CD4-positive, CD25-positive, alpha-beta regulatory T cell (primary cell): Measurements from ENCODE around the gene GNAS-AS1. TPM values are rescaled to one million over a fixed set of nuclear protein-coding genes. Genes with fewer than 3 reads are reported as not detected.
"Not testable (repeated sequence)": the region's sequence is repeated elsewhere in the genome, so short reads cannot be mapped to it uniquely, and the experiment has no call there.

Experiments used
- ATAC-seq, 2 donors: fragments of 150-1000 bp; cut with Tn5 transposase; one replicate each; pipeline ENCODE4 v1.10.0; 2021; ENCODE audit warnings: low read depth in 2 of 2, moderate number of reproducible peaks in 2 of 2, moderate library complexity in 1 of 2
- DNase-seq, 3 donors: peaks; one replicate each; pipeline versions ENCODE4 v3.0.0 to v3.0.0-alpha.2; 2012 to 2022; ENCODE audit warnings: mixed read lengths in 1 of 3
- H3K27ac ChIP-seq: one replicate; pipeline ENCODE4 v1.7.0; 2013; ENCODE audit warnings: mild to moderate bottlenecking, low read length; ENCODE audit not compliant: insufficient read depth, poor library complexity, severe bottlenecking
- H3K27me3 ChIP-seq: one replicate; pipeline ENCODE4 v1.7.0; 2013; ENCODE audit warnings: low read length; ENCODE audit not compliant: control insufficient read depth, insufficient read depth
- H3K36me3 ChIP-seq: one replicate; pipeline ENCODE4 v1.7.0; 2013; ENCODE audit warnings: mild to moderate bottlenecking, low read length, moderate library complexity; ENCODE audit not compliant: control insufficient read depth, insufficient read depth
- H3K4me1 ChIP-seq: 2 replicates; pipeline ENCODE4 v1.7.0; 2013; ENCODE audit warnings: mild to moderate bottlenecking, low read length; ENCODE audit not compliant: insufficient read depth, control insufficient read depth, poor library complexity, severe bottlenecking
- H3K4me3 ChIP-seq: one replicate; pipeline ENCODE4 v1.7.0; 2013; ENCODE audit warnings: low read depth, mild to moderate bottlenecking, low read length, moderate library complexity
- H3K9me3 ChIP-seq, 2 experiments: 1 replicate in 1 of 2; 2 replicates in 1 of 2; pipeline ENCODE4 v1.7.0; 2013; ENCODE audit warnings: low read length in 2 of 2, mild to moderate bottlenecking in 1 of 2, moderate library complexity in 1 of 2; ENCODE audit not compliant: control insufficient read depth in 2 of 2
- H3K27ac Mint-ChIP-seq, 3 donors: one replicate each; pipeline ENCODE4 v1.8.0; 2020 to 2022; ENCODE audit warnings: mild to moderate bottlenecking in 3 of 3, mixed read lengths in 3 of 3, moderate library complexity in 2 of 3
- H3K27me3 Mint-ChIP-seq: one replicate; pipeline ENCODE4 v1.8.0; 2022; ENCODE audit warnings: mild to moderate bottlenecking, mixed read lengths
- H3K36me3 Mint-ChIP-seq: one replicate; pipeline ENCODE4 v1.8.0; 2020; ENCODE audit warnings: mixed read lengths
- H3K4me1 Mint-ChIP-seq, 4 donors: one replicate each; pipeline ENCODE4 v1.8.0; 2020 to 2022; ENCODE audit warnings: mixed read lengths in 4 of 4, mild to moderate bottlenecking in 1 of 4
- H3K4me3 Mint-ChIP-seq, 4 donors: one replicate each; pipeline ENCODE4 v1.8.0; 2020 to 2022; ENCODE audit warnings: mild to moderate bottlenecking in 4 of 4, mixed read lengths in 4 of 4, moderate library complexity in 3 of 4
- H3K9me3 Mint-ChIP-seq, 7 donors: one replicate each; pipeline ENCODE4 v1.8.0; 2020 to 2022; ENCODE audit warnings: mixed read lengths in 7 of 7, mild to moderate bottlenecking in 3 of 7, moderate library complexity in 2 of 7
- polyA plus RNA-seq, 4 donors: library from polyadenylated mRNA; unstranded; fragments of 300-500 nt; fragmentation: Illumina TruSeq; gene quantifications; one replicate each; pipeline ENCODE4 v1.2.3, GENCODE V29; 2021
- total RNA-seq: library from RNA; stranded (reverse); gene quantifications from one replicate; pipeline ENCODE4 v1.2.3, GENCODE V29; 2022

Gene GNAS-AS1
- total and polyA plus RNA-seq, 5 donors from 2014 or later = 0.54 TPM; not detected in 4

GRCh38 chr20:58826271-58826670, 24.4 kb downstream of the GNAS-AS1 start:
- ATAC-seq = no peak
- Mint-ChIP-seq H3K9me3 (peaks cover 0 to 6% (median 0%) of the 10 kb centered on the region in 7 donors), H3K27ac (no peak overlapping the region)

GRCh38 chr20:58825450-58825849, 25.3 kb downstream of the GNAS-AS1 start:
- DNase-seq = no peak
- H3K4me3 Mint-ChIP-seq = no peak overlapping the region
- Histone ChIP-seq H3K9me3 (no peaks in the 10 kb centered on the region), H3K36me3 (no peaks in the 10 kb centered on the region), H3K4me3 (no peak overlapping the region), H3K27me3 (no peaks in the 10 kb centered on the region), H3K27ac (no peak overlapping the region), H3K4me1 (no peaks in the 10 kb centered on the region)
- H3K36me3 Mint-ChIP-seq = peaks cover 4% of the 10 kb centered on the region
- no peak for ATAC-seq
- H3K27ac Mint-ChIP-seq = no peak overlapping the region
- no peaks in the 10 kb centered on the region for H3K4me1 Mint-ChIP-seq
- H3K9me3 Mint-ChIP-seq = peaks cover 0 to 4% (median 0%) of the 10 kb centered on the region in 7 donors
- H3K27me3 Mint-ChIP-seq = peaks cover 4% of the 10 kb centered on the region

More at GRCh38 chr20:58826271-58826670, 24.4 kb downstream of the GNAS-AS1 start:
- no peak overlapping the region for H3K27ac ChIP-seq
- Mint-ChIP-seq H3K27me3 (peaks cover 4% of the 10 kb centered on the region), H3K4me3 (no peak overlapping the region), H3K4me1 (no peaks in the 10 kb centered on the region), H3K36me3 (peaks cover 4% of the 10 kb centered on the region)
- no peak overlapping the region for H3K4me3 ChIP-seq
- H3K27me3 ChIP-seq = no peaks in the 10 kb centered on the region
- DNase-seq = no peak
- H3K9me3 ChIP-seq = no peaks in the 10 kb centered on the region
- no peaks in the 10 kb centered on the region for H3K36me3 ChIP-seq
- no peaks in the 10 kb centered on the region for H3K4me1 ChIP-seq

DNA sequence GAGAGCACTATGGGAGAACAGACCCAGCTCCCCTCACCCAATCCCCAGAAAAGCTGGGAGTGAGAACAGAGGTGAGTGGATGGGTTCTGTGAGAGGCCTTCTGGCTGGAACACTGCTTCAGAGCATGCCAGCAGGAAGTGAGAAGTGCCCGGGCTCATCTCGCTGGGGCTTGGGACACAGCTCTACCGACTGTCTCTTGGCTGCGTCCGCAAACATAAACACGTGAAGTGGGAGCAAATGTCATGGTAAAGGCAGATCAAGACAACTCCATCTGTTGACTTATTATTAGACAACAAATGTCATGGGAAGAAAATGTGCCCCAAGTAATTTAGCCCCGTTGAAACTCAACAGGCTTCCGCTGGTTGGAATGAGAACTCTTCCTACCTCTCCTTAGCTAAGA, 25.9 kb downstream of the GNAS-AS1 start:
- H3K9me3 ChIP-seq = no peaks in the 10 kb centered on the region
- Mint-ChIP-seq H3K27me3 (peaks cover 4% of the 10 kb centered on the region), H3K4me1 (no peaks in the 10 kb centered on the region), H3K4me3 (no peak overlapping the region), H3K9me3 (peaks cover 0 to 4% (median 0%) of the 10 kb centered on the region in 7 donors), H3K27ac (no peak overlapping the region), H3K36me3 (peaks cover 4% of the 10 kb centered on the region)
- H3K4me3 ChIP-seq = no peak overlapping the region
- H3K27ac ChIP-seq = no peak overlapping the region
- no peaks in the 10 kb centered on the region for H3K36me3 ChIP-seq
- H3K4me1 ChIP-seq = no peaks in the 10 kb centered on the region
- no peaks in the 10 kb centered on the region for H3K27me3 ChIP-seq
- DNase-seq (no peak), ATAC-seq (no peak)

DNA sequence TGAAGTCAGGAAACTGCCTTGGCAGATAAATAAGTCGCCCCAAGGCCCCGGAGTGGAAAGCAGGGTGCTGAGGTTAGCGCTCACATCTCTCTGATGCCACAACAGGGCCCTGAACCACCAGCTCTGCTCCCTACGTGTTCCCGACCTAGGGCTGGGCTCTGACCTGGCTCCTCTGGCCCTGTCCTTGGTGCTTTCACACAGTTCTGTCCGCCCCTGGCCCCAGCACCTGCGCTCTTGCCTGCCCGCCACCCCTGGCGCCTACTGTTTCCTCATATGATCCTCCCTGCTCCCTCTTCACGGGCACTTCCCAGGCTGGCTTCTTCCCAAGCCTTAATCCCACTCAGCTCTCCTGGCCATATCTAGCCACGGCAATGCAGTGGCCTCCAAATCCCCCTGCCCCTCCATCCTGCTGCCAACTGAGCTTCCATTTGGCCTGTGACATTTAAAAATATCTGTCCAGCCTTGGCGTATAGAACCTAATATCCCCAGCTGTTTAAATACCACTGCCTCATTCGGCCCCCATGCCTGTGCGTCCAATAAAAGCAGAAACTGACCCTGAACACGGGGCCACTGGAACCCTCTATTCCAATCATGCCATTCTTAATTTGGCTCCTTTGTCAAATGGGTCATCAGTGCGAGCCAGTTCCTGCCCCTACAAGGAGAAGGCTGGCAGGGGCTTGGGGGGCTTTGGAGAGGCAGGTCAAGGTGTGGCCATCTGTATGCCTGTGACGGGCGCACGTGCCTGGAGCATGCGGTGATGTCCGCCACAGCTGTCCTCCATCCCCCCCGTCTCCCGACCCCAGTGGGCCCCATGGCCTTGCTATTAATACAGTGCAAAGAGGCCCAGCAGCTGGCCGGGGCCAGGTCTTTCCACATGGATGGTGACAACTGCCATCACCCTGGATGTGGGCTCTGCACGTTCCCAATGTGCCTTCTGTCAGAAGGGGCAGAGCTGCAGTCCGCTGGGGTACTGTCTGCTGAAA, 27.7 kb downstream of the GNAS-AS1 start:
- Histone ChIP-seq H3K27ac (no peak overlapping the region), H3K27me3 (no peaks in the 10 kb centered on the region), H3K4me1 (no peaks in the 10 kb centered on the region), H3K4me3 (no peak overlapping the region), H3K36me3 (no peaks in the 10 kb centered on the region), H3K9me3 (no peaks in the 10 kb centered on the region)
- Mint-ChIP-seq H3K27ac (no peak overlapping the region), H3K36me3 (peaks cover 4% of the 10 kb centered on the region), H3K27me3 (peaks cover 4% of the 10 kb centered on the region), H3K4me3 (no peak overlapping the region), H3K9me3 (peaks cover 0 to 2% (median 0%) of the 10 kb centered on the region in 7 donors), H3K4me1 (no peaks in the 10 kb centered on the region)
- ATAC-seq = no peak
- no peak for DNase-seq

DNA sequence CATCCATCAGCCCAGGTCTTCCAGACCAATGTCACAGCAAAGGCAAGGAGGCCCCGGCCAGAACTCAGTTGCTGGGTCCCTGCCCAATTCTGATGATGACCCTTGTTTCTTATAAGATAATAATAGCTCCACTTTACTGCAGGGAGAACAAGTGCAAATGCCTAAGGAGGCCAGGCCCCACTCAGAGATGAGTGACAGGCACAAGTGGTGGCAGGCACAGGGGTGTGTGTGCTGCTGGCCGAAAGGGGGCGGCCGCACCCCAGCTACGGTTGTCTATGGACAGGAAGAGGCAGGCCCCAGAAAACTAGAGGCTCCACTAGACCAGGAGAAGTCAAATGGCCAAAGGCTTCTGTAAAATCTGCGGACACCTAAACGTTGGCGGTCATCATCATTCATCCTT, 28.6 kb downstream of the GNAS-AS1 start:
- no peak overlapping the region for H3K4me3 ChIP-seq
- no peaks in the 10 kb centered on the region for H3K4me1 ChIP-seq
- H3K4me3 Mint-ChIP-seq = no peak overlapping the region
- H3K9me3 ChIP-seq = no peaks in the 10 kb centered on the region
- peaks cover 0 to 2% (median 0%) of the 10 kb centered on the region in 7 donors for H3K9me3 Mint-ChIP-seq
- peaks cover 4% of the 10 kb centered on the region for H3K36me3 Mint-ChIP-seq
- no peak overlapping the region for H3K27ac ChIP-seq
- DNase-seq (no peak), ATAC-seq (no peak)
- no peaks in the 10 kb centered on the region for H3K36me3 ChIP-seq
- H3K27me3 ChIP-seq = no peaks in the 10 kb centered on the region
- no peaks in the 10 kb centered on the region for H3K4me1 Mint-ChIP-seq
- H3K27ac Mint-ChIP-seq = no peak overlapping the region
- H3K27me3 Mint-ChIP-seq = peaks cover 1% of the 10 kb centered on the region

- H3K4me3 ChIP-seq, H3K27me3 Mint-ChIP-seq, H3K36me3 ChIP-seq, ATAC-seq, H3K27ac Mint-ChIP-seq, DNase-seq, H3K4me3 Mint-ChIP-seq, H3K4me1 Mint-ChIP-seq, H3K9me3 ChIP-seq, H3K27me3 ChIP-seq, H3K9me3 Mint-ChIP-seq, H3K27ac ChIP-seq, H3K36me3 Mint-ChIP-seq, H3K4me1 ChIP-seq: not testable (repeated sequence)
These were observed 30.2 kb downstream of the GNAS-AS1 start for GRCh38 chr20:58820515-58820914.

GRCh38 chr20:58819921-58820320, 30.8 kb downstream of the GNAS-AS1 start:
- H3K36me3 Mint-ChIP-seq = peaks cover 4% of the 10 kb centered on the region
- no peaks in the 10 kb centered on the region for H3K9me3 ChIP-seq
- H3K27ac Mint-ChIP-seq = no peak overlapping the region
- H3K27ac ChIP-seq = no peak overlapping the region
- H3K4me1 Mint-ChIP-seq = no peaks in the 10 kb centered on the region
- peaks cover 3% of the 10 kb centered on the region for H3K27me3 Mint-ChIP-seq
- H3K36me3 ChIP-seq = no peaks in the 10 kb centered on the region
- no peak overlapping the region for H3K4me3 ChIP-seq
- no peak for ATAC-seq
- no peaks in the 10 kb centered on the region for H3K4me1 ChIP-seq
- H3K4me3 Mint-ChIP-seq = no peak overlapping the region
- no peak for DNase-seq
- H3K27me3 ChIP-seq = no peaks in the 10 kb centered on the region
- peaks cover 0 to 2% (median 0%) of the 10 kb centered on the region in 7 donors for H3K9me3 Mint-ChIP-seq
